Mesendoderm (in vitro differentiated cells): ENCODE data around the gene GRID2.

Source experiments
- DNase-seq: peaks from one replicate; pipeline ENCODE4 v3.0.0; 2013
- H2AK5ac ChIP-seq: 2 replicates; pipeline ENCODE4 v1.6.1; 2013; ENCODE audit warnings: low read length, inconsistent platforms
- H2BK120ac ChIP-seq: 2 replicates; pipeline ENCODE4 v1.6.1; 2013; ENCODE audit warnings: low read depth, mild to moderate bottlenecking, low read length, moderate library complexity, mixed read lengths
- H2BK15ac ChIP-seq: replicated peaks from 2 replicates; pipeline ENCODE4 v1.6.1; 2013; ENCODE audit warnings: low read depth, mild to moderate bottlenecking, moderate library complexity
- H2BK5ac ChIP-seq: 2 replicates; pipeline ENCODE4 v1.6.1; 2013; ENCODE audit warnings: low read length, inconsistent platforms
- H3K18ac ChIP-seq: 2 replicates; pipeline ENCODE4 v1.6.1; 2013; ENCODE audit warnings: mild to moderate bottlenecking, low read length, mixed read lengths
- H3K23ac ChIP-seq: one replicate; pipeline ENCODE4 v1.6.1; 2013; ENCODE audit warnings: low read length
- H3K27ac ChIP-seq: 2 replicates; pipeline ENCODE4 v1.5.1; 2013; ENCODE audit warnings: low read depth, mild to moderate bottlenecking, inconsistent platforms, low read length, moderate library complexity
- H3K27me3 ChIP-seq: 2 replicates; pipeline ENCODE4 v1.6.1; 2013; ENCODE audit warnings: low read length, control low read depth, mild to moderate bottlenecking, inconsistent platforms; ENCODE audit not compliant: insufficient read depth, poor library complexity
- H3K36me3 ChIP-seq: 2 replicates; pipeline ENCODE4 v1.6.1; 2013; ENCODE audit warnings: low read length, inconsistent platforms; ENCODE audit not compliant: control insufficient read depth, insufficient read depth
- H3K4ac ChIP-seq: one replicate; pipeline ENCODE4 v1.6.1; 2013; ENCODE audit warnings: low read depth, mild to moderate bottlenecking, low read length, moderate library complexity
- H3K4me1 ChIP-seq: 2 replicates; pipeline ENCODE4 v1.6.1; 2013; ENCODE audit warnings: low read depth, low read length, inconsistent platforms; ENCODE audit not compliant: control insufficient read depth
- H3K4me2 ChIP-seq: 2 replicates; pipeline ENCODE4 v1.6.1; 2013; ENCODE audit warnings: low read length
- H3K4me3 ChIP-seq: 2 replicates; pipeline ENCODE4 v1.5.1; 2013; ENCODE audit warnings: mild to moderate bottlenecking, low read length
- H3K56ac ChIP-seq: one replicate; pipeline ENCODE4 v1.6.1; 2013; ENCODE audit warnings: low read length
- H3K79me1 ChIP-seq: 2 replicates; pipeline ENCODE4 v1.6.1; 2013; ENCODE audit warnings: low read length, inconsistent platforms
- H3K79me2 ChIP-seq: 2 replicates; pipeline ENCODE4 v1.6.1; 2013; ENCODE audit warnings: mild to moderate bottlenecking, low read length; ENCODE audit not compliant: control insufficient read depth, insufficient read depth
- H3K9ac ChIP-seq: 2 replicates; pipeline ENCODE4 v1.6.1; 2013; ENCODE audit warnings: low read length, inconsistent platforms
- H4K5ac ChIP-seq: one replicate; pipeline ENCODE4 v1.6.1; 2013; ENCODE audit warnings: low read length
- H4K8ac ChIP-seq: one replicate; pipeline ENCODE4 v1.6.1; 2013; ENCODE audit warnings: low read depth, mild to moderate bottlenecking, control low read depth, low read length, moderate library complexity
- WGBS: extraction: QIAGEN DNeasy Blood & Tissue Kit; methylation state at CpG from one replicate; pipeline ENCODE4 v1.1.7; 2013; ENCODE audit warnings: low lambda C conversion rate, missing lambda C conversion rate; ENCODE audit not compliant: insufficient coverage; ENCODE audit errors: extremely low coverage; 5-methylcytosine and 5-hydroxymethylcytosine counted together

The GRID2 gene

GRCh38 chr4:92279296-92279695 is 24.5 kb upstream of the GRID2 start:
- H3K56ac ChIP-seq: no peak overlapping the region
- no peaks in the 10 kb centered on the region for H3K79me1 ChIP-seq
- no peak overlapping the region for H2BK120ac ChIP-seq
- no peak overlapping the region for H3K4me3 ChIP-seq
- H3K79me2 ChIP-seq: peaks cover 9% of the 10 kb centered on the region
- H2BK15ac ChIP-seq: no peak overlapping the region
- no peak overlapping the region for H3K18ac ChIP-seq
- no peak overlapping the region for H4K5ac ChIP-seq
- no peak overlapping the region for H2AK5ac ChIP-seq
- H3K4ac ChIP-seq: no peak overlapping the region
- H3K27ac ChIP-seq: no peak overlapping the region
- DNase-seq: peak; percentile 37
- no CpG with 5 or more reads among the region's 1 CpG for WGBS
- peaks cover 2% of the 10 kb centered on the region for H3K4me1 ChIP-seq
- no peaks in the 10 kb centered on the region for H3K27me3 ChIP-seq
- H3K4me2 ChIP-seq: no peak overlapping the region
- no peak overlapping the region for H4K8ac ChIP-seq
- H3K36me3 ChIP-seq: no peaks in the 10 kb centered on the region
- no peak overlapping the region for H2BK5ac ChIP-seq
- no peak overlapping the region for H3K23ac ChIP-seq
- no peak overlapping the region for H3K9ac ChIP-seq

GRCh38 chr4:92299152-92299551 is 4.6 kb upstream of the GRID2 start:
- Histone ChIP-seq H3K4me3 (no peak overlapping the region), H3K56ac (no peak overlapping the region), H2AK5ac (no peak overlapping the region), H2BK120ac (no peak overlapping the region), H3K79me1 (no peaks in the 10 kb centered on the region), H3K18ac (no peak overlapping the region), H4K5ac (no peak overlapping the region), H4K8ac (no peak overlapping the region), H3K4ac (no peak overlapping the region), H2BK5ac (no peak overlapping the region), H3K79me2 (no peaks in the 10 kb centered on the region), H3K27ac (no peak overlapping the region), H3K4me1 (no peaks in the 10 kb centered on the region), H3K4me2 (no peak overlapping the region), H3K36me3 (no peaks in the 10 kb centered on the region), H3K27me3 (no peaks in the 10 kb centered on the region), H3K23ac (no peak overlapping the region), H3K9ac (no peak overlapping the region), H2BK15ac (no peak overlapping the region)
- no peak for DNase-seq

- peak; percentile 50 for DNase-seq
- Histone ChIP-seq H3K18ac (peak overlapping the region; percentile 70), H3K27me3 (peaks cover 2% of the 10 kb centered on the region), H2BK15ac (no peak overlapping the region), H3K56ac (peak overlapping the region; percentile 49), H3K23ac (no peak overlapping the region), H4K5ac (no peak overlapping the region), H2AK5ac (no peak overlapping the region), H3K79me1 (no peaks in the 10 kb centered on the region), H3K4me2 (peak overlapping the region; percentile 89), H3K27ac (no peak overlapping the region), H3K9ac (peak overlapping the region; percentile 46), H3K4me3 (peak overlapping the region; percentile 41), H3K79me2 (no peaks in the 10 kb centered on the region), H2BK120ac (peak overlapping the region; percentile 37), H3K4ac (no peak overlapping the region), H4K8ac (no peak overlapping the region), H3K36me3 (no peaks in the 10 kb centered on the region), H2BK5ac (no peak overlapping the region), H3K4me1 (no peaks in the 10 kb centered on the region)
- WGBS: no CpG with 5 or more reads among the region's 22 CpGs
Observed at GRCh38 chr4:92304121-92304520, 355 bp downstream of the GRID2 start.

- Histone ChIP-seq H2BK5ac (no peak overlapping the region), H3K36me3 (no peaks in the 10 kb centered on the region), H3K9ac (peak overlapping the region; percentile 46), H3K27me3 (peaks cover 2% of the 10 kb centered on the region), H3K4me3 (peak overlapping the region; percentile 4), H3K18ac (peak overlapping the region; percentile 70), H4K5ac (no peak overlapping the region), H2BK15ac (no peak overlapping the region), H3K79me2 (no peaks in the 10 kb centered on the region), H3K56ac (peak overlapping the region; percentile 49), H3K4me1 (no peaks in the 10 kb centered on the region), H3K4me2 (peak overlapping the region; percentile 89), H3K4ac (no peak overlapping the region), H3K79me1 (no peaks in the 10 kb centered on the region), H2AK5ac (no peak overlapping the region), H3K27ac (no peak overlapping the region), H4K8ac (no peak overlapping the region), H3K23ac (no peak overlapping the region), H2BK120ac (no peak overlapping the region)
- DNase-seq: peak; percentile 67
- WGBS: no CpG with 5 or more reads among the region's 18 CpGs
Observed at GRCh38 chr4:92304606-92305005, 840 bp downstream of the GRID2 start.

GRCh38 chr4:92305148-92305877 is 1.5 kb downstream of the GRID2 start:
- Histone ChIP-seq H3K27ac (peak overlapping the region; percentile 20), H3K36me3 (no peaks in the 10 kb centered on the region)

More at GRCh38 chr4:92305148-92305877, 1.5 kb downstream of the GRID2 start:
- Histone ChIP-seq H3K4me2 (peak overlapping the region; percentile 94), H2AK5ac (no peak overlapping the region), H4K8ac (no peak overlapping the region), H3K79me2 (no peaks in the 10 kb centered on the region), H3K4ac (no peak overlapping the region), H2BK5ac (no peak overlapping the region), H3K4me1 (no peaks in the 10 kb centered on the region), H2BK120ac (no peak overlapping the region), H3K23ac (no peak overlapping the region), H2BK15ac (no peak overlapping the region), H3K9ac (peak overlapping the region; percentile 68), H4K5ac (no peak overlapping the region), H3K56ac (peak overlapping the region; percentile 84), H3K18ac (peak overlapping the region; percentile 2), H3K27me3 (peaks cover 2% of the 10 kb centered on the region), H3K4me3 (peak overlapping the region; percentile 50), H3K79me1 (no peaks in the 10 kb centered on the region)
- peak; percentile 97 for DNase-seq
- WGBS: no CpG with 5 or more reads among the region's 68 CpGs
